ENCODE data around the gene PTPRR. TPM values are rescaled to one million over a fixed set of nuclear protein-coding genes. Genes with fewer than 3 reads are reported as not detected.

The PTPRR gene
- total and polyA plus RNA-seq, 2 of the 4 experiments (the other 2 are of a cell fraction) = 0.18 to 0.21 TPM

DNA sequence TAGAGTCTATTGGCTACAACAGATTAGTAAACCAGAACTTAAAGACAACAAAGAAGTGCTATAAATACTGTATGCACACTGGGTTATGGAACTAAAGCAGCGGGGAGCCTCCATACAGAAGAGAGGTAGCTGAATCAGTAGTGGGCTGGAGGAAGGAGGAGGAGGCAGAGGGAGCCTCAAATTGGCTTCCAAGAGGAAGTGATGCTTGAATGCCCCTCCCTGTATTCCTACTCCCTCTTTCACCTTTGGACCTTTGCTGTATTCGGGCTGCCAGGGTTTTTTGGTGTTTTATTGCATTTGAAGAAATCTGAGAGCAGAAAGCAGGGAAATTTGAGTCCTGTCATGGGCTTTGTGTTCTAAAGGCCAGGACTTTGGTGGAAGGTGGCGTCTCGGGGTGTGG, 179.3 kb downstream of the PTPRR start:
- Histone ChIP-seq H3K9me3 (ENCODE audit: control insufficient read depth, insufficient read depth, low read length) (no peaks in the 10 kb centered on the region), H2AFZ (replicated peaks; ENCODE audit: low read length, poor library complexity) (no peak overlapping the region), H3K27ac (ENCODE audit: insufficient read depth, low read length) (no peak overlapping the region), H3K18ac (ENCODE audit: low read depth, low read length) (no peak overlapping the region), H2BK120ac (ENCODE audit: low read depth, low read length) (no peak overlapping the region), H3K4me2 (ENCODE audit: low read depth, low read length) (no peak overlapping the region), H2AK9ac (replicated peaks; ENCODE audit: low read depth, low read length, poor library complexity) (no peak overlapping the region), H3K27me3 (ENCODE audit: control insufficient read depth, insufficient read depth, low read length) (no peaks in the 10 kb centered on the region), H4K20me1 (ENCODE audit: insufficient read depth, low read length) (no peaks in the 10 kb centered on the region), H4K8ac (ENCODE audit: low read depth in 2 of 2, low read length in 2 of 2) (no peak overlapping the region), H2AK5ac (ENCODE audit: low read depth, low read length) (no peak overlapping the region), H2BK20ac (ENCODE audit: low read depth, low read length) (no peak overlapping the region), H2BK5ac (ENCODE audit: low read depth, low read length, poor library complexity, severe bottlenecking) (no peak overlapping the region), H3K36me3 (ENCODE audit: control insufficient read depth, insufficient read depth, low read length) (no peaks in the 10 kb centered on the region), H3K23ac (ENCODE audit: low read depth, low read length) (no peak overlapping the region), H4K91ac (ENCODE audit: insufficient read depth, low read depth, low read length) (no peak overlapping the region), H3K79me1 (ENCODE audit: low read depth in 1 of 2, low read length in 2 of 2) (no peaks in the 10 kb centered on the region), H3K9ac (ENCODE audit: low read depth, low read length) (no peak overlapping the region), H3K4ac (ENCODE audit: low read depth, low read length) (no peak overlapping the region), H3K56ac (ENCODE audit: extremely low read depth, insufficient read depth, low read length) (no peak overlapping the region), H3K9me1 (ENCODE audit: insufficient read depth, low read length) (no peaks in the 10 kb centered on the region), H3K4me3 (ENCODE audit: insufficient read depth, low read depth, low read length) (no peak overlapping the region), H4K5ac (ENCODE audit: low read depth, low read length) (no peak overlapping the region), H2BK15ac (ENCODE audit: low read depth, low read length) (no peak overlapping the region), H3K4me1 (ENCODE audit: control insufficient read depth, insufficient read depth, low read length) (no peaks in the 10 kb centered on the region), H3K14ac (replicated peaks; ENCODE audit: low read depth, low read length) (no peak overlapping the region)
- no TSS peak for BruUV-seq (replicated peaks)
- dilution Hi-C loops (cut with HindIII; ENCODE audit: low sequenced_read_pairs, unreplicated experiment) = no loop called here
- 92% methylated on average over 2 of the region's 4 CpGs; no CpG with 5 or more reads in 1 of the 2 experiments for WGBS, 2 experiments (ENCODE audit: extremely low coverage in 2 of 2, insufficient read length in 1 of 2)
- DNase-seq (no peak), ATAC-seq (ENCODE audit: low read depth) (no peak)
- CTCF ChIA-PET = no interaction called here
- POLR2A ChIA-PET (ENCODE audit: unreplicated experiment) = no interaction called here
- TF ChIP-seq RCOR1 (IDR thresholded peaks at IDR 0.05; ENCODE audit: insufficient replicate concordance, low read length) = no peak
- TF ChIP-seq RAD21 (IDR thresholded peaks at IDR 0.05; ENCODE audit: low read length) = no peak
- TF ChIP-seq CHD1 (IDR thresholded peaks at IDR 0.05; ENCODE audit: low read depth, low read length) = no peak
- TF ChIP-seq, protein P1, sequence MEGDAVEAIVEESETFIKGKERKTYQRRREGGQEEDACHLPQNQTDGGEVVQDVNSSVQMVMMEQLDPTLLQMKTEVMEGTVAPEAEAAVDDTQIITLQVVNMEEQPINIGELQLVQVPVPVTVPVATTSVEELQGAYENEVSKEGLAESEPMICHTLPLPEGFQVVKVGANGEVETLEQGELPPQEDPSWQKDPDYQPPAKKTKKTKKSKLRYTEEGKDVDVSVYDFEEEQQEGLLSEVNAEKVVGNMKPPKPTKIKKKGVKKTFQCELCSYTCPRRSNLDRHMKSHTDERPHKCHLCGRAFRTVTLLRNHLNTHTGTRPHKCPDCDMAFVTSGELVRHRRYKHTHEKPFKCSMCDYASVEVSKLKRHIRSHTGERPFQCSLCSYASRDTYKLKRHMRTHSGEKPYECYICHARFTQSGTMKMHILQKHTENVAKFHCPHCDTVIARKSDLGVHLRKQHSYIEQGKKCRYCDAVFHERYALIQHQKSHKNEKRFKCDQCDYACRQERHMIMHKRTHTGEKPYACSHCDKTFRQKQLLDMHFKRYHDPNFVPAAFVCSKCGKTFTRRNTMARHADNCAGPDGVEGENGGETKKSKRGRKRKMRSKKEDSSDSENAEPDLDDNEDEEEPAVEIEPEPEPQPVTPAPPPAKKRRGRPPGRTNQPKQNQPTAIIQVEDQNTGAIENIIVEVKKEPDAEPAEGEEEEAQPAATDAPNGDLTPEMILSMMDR (conservative IDR thresholded peaks at IDR 0.05; ENCODE audit: low read depth, low read length) = no peak
- no peak for TF ChIP-seq POLR2A (IDR thresholded peaks at IDR 0.05; ENCODE audit: low read depth, low read length)
- TF ChIP-seq MAFK (IDR thresholded peaks at IDR 0.05; ENCODE audit: low read depth, low read length) = no peak
- TF ChIP-seq RFX5 (IDR thresholded peaks at IDR 0.05; ENCODE audit: low read depth, low read length) = no peak
- TF ChIP-seq, protein P2, sequence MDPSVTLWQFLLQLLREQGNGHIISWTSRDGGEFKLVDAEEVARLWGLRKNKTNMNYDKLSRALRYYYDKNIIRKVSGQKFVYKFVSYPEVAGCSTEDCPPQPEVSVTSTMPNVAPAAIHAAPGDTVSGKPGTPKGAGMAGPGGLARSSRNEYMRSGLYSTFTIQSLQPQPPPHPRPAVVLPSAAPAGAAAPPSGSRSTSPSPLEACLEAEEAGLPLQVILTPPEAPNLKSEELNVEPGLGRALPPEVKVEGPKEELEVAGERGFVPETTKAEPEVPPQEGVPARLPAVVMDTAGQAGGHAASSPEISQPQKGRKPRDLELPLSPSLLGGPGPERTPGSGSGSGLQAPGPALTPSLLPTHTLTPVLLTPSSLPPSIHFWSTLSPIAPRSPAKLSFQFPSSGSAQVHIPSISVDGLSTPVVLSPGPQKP (IDR thresholded peaks at IDR 0.05; ENCODE audit: borderline replicate concordance, low read depth, low read length) = no peak
- TF ChIP-seq BHLHE40 (IDR thresholded peaks at IDR 0.05; ENCODE audit: low read depth, low read length) = no peak
- no peak for TF ChIP-seq FOS (IDR thresholded peaks at IDR 0.05; ENCODE audit: low read depth, low read length)
- TF ChIP-seq, protein P3, sequence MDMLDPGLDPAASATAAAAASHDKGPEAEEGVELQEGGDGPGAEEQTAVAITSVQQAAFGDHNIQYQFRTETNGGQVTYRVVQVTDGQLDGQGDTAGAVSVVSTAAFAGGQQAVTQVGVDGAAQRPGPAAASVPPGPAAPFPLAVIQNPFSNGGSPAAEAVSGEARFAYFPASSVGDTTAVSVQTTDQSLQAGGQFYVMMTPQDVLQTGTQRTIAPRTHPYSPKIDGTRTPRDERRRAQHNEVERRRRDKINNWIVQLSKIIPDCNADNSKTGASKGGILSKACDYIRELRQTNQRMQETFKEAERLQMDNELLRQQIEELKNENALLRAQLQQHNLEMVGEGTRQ (IDR thresholded peaks at IDR 0.05; ENCODE audit: low read depth, low read length) = no peak
- TF ChIP-seq CEBPB (IDR thresholded peaks at IDR 0.05; ENCODE audit: low read depth, low read length) = no peak
- TF ChIP-seq NFE2L2 (IDR thresholded peaks at IDR 0.05; ENCODE audit: low read depth, low read length) = no peak
- TF ChIP-seq MXI1 (IDR thresholded peaks at IDR 0.05; ENCODE audit: borderline replicate concordance, low read depth, low read length) = no peak
- no peak for TF ChIP-seq SMC3 (IDR thresholded peaks at IDR 0.05; ENCODE audit: low read depth, low read length)
- no peak for TF ChIP-seq MAZ (IDR thresholded peaks at IDR 0.05; ENCODE audit: borderline replicate concordance, low read depth, low read length)
- in situ Hi-C loops (cut with MboI; ENCODE audit: low sequenced_read_pairs) = loop anchor here (25.0 kb wide), 1 partner anchor 646 kb away; no protein-coding TSS in a partner anchor
- intact Hi-C loops (cut with micrococcal nuclease) = no loop called here

Data from IMR-90 (cell line).